GM12878 (cell line): Measurements from ENCODE around the gene FTH1. TPM values are rescaled to one million over a fixed set of nuclear protein-coding genes. Genes with fewer than 3 reads are reported as not detected.

ENCODE experiments used
- ATAC-seq: fragments of 200-7000 bp; cut with Tn5 transposase; 3 replicates; pipeline ENCODE4 v1.9.1; 2020; ENCODE audit warnings: mild to moderate bottlenecking, moderate library complexity
- BruUV-seq: library from RNA; stranded (reverse); fragments of 400-500 nt; replicated peaks from 2 replicates; lab custom pipeline; 2021; lab: Mats Ljungman, UMichigan
- CTCF ChIA-PET: fragments of 300-600 bp; sonication (Branson Sonifier 250); formaldehyde crosslinking; extraction: SDS; loops from one replicate; lab custom pipeline; 2021; ENCODE audit warnings: inconsistent platforms; lab: Yijun Ruan, JAX
- POLR2A ChIA-PET: fragments of 350-600 bp; formaldehyde crosslinking; extraction: SDS; loops from one replicate; lab custom pipeline; 2021; ENCODE audit warnings: inconsistent platforms; lab: Charles Lee
- RAD21 ChIA-PET: fragments of 300-600 bp; sonication (Branson Sonifier 250); formaldehyde crosslinking; loops from one replicate; lab custom pipeline; 2023; ENCODE audit warnings: antibody characterized with exemption; ENCODE audit not compliant: unreplicated experiment; lab: Charles Lee
- SMC1A ChIA-PET: fragments of 300-600 bp; sonication (Branson Sonifier 250); formaldehyde crosslinking; loops from one replicate; lab custom pipeline; 2023; ENCODE audit not compliant: unreplicated experiment, uncharacterized antibody; lab: Charles Lee
- DNase-seq: peaks from one replicate; pipeline ENCODE4 v3.0.0-alpha.2; 2011; ENCODE audit warnings: low read depth, low spot score
- FAIRE-seq: peaks from 3 replicates; lab custom pipeline; 2011; peaks lifted over from hg19 to GRCh38; lab: Jason Lieb, UNC
- H2AFZ ChIP-seq: 2 replicates; pipeline ENCODE4 v1.6.0; 2011; ENCODE audit warnings: low read depth, low read length, control low read depth; ENCODE audit not compliant: control insufficient read depth
- H3K27ac ChIP-seq: 2 replicates; pipeline ENCODE4 v1.5.1; 2011; ENCODE audit warnings: control low read depth; ENCODE audit not compliant: control insufficient read depth, insufficient read depth
- H3K27me3 ChIP-seq, 2 experiments: replicated peaks in 1 of 2; 2 replicates each; pipeline versions ENCODE4 v1.6.0 to v1.6.1; 2011; ENCODE audit warnings: low read length in 1 of 2; ENCODE audit not compliant: control insufficient read depth in 2 of 2, insufficient read depth in 2 of 2
- H3K36me3 ChIP-seq, 2 experiments: 2 replicates each; pipeline ENCODE4 v1.5.1; 2011; ENCODE audit warnings: low read length in 1 of 2; ENCODE audit not compliant: control insufficient read depth in 2 of 2, insufficient read depth in 2 of 2
- H3K4me1 ChIP-seq: 2 replicates; pipeline ENCODE4 v1.6.1; 2011; ENCODE audit warnings: mild to moderate bottlenecking, low read length, moderate library complexity, mixed read lengths; ENCODE audit not compliant: control insufficient read depth, insufficient read depth
- H3K4me2 ChIP-seq: 2 replicates; pipeline ENCODE4 v1.6.0; 2011; ENCODE audit warnings: control low read depth; ENCODE audit not compliant: control insufficient read depth, insufficient read depth
- H3K4me3 ChIP-seq: fragments of 200-600 bp; sonication (generic); 2 replicates; pipeline ENCODE4 v1.5.1; 2016
- H3K79me2 ChIP-seq: 2 replicates; pipeline ENCODE4 v1.6.0; 2011; ENCODE audit warnings: low read length; ENCODE audit not compliant: control insufficient read depth, insufficient read depth
- H3K9ac ChIP-seq: 2 replicates; pipeline ENCODE4 v1.8.0; 2011; ENCODE audit warnings: low read length, control low read depth, mixed read lengths; ENCODE audit not compliant: control insufficient read depth, insufficient read depth
- H3K9me3 ChIP-seq: replicated peaks from 3 replicates; pipeline ENCODE4 v1.5.1; 2011; ENCODE audit warnings: mild to moderate bottlenecking, low read length; ENCODE audit not compliant: control insufficient read depth, insufficient read depth
- H4K20me1 ChIP-seq: 2 replicates; pipeline ENCODE4 v1.6.0; 2011; ENCODE audit not compliant: control insufficient read depth, insufficient read depth
- BCL11A ChIP-seq: IDR thresholded peaks from 2 replicates; pipeline ENCODE4 v1.6.1; 2011; ENCODE audit warnings: low read depth, low read length
- CBX3 ChIP-seq: fragments of 200-600 bp; sonication (generic); IDR thresholded peaks from 2 replicates; pipeline ENCODE4 v1.6.1; 2016; ENCODE audit warnings: low read depth, borderline replicate concordance
- CREM ChIP-seq: IDR thresholded peaks from 2 replicates; pipeline ENCODE4 v1.6.1; 2014; ENCODE audit warnings: antibody characterized with exemption, low read depth
- EED ChIP-seq: sonication (generic); IDR thresholded peaks from 2 replicates; pipeline ENCODE4 v1.6.1; 2016; ENCODE audit warnings: antibody characterized with exemption, low read depth
- EP300 ChIP-seq, 2 experiments: fragments of 150-350 bp in 1 of 2; IDR thresholded peaks; 2 replicates each; pipeline ENCODE4 v1.6.1; 2011 to 2012; ENCODE audit warnings: low read depth in 2 of 2, low read length in 2 of 2, borderline replicate concordance in 1 of 2, improper control_type of control experiment in 1 of 2, inconsistent platforms in 1 of 2; ENCODE audit not compliant: control insufficient read depth in 1 of 2
- ETV6 ChIP-seq, 2 experiments: fragments of 450-650 bp in 1 of 2; IDR thresholded peaks in 1 of 2; conservative IDR thresholded peaks in 1 of 2; 2 replicates each; pipeline ENCODE4 v1.6.1; 2014; ENCODE audit warnings: antibody characterized with exemption in 1 of 2, borderline replicate concordance in 1 of 2, low read depth in 1 of 2, mild to moderate bottlenecking in 1 of 2, moderate library complexity in 1 of 2
- GATAD2B ChIP-seq: fragments of 450-650 bp; conservative IDR thresholded peaks from 2 replicates; pipeline ENCODE4 v1.6.1; 2017; ENCODE audit warnings: low read depth, mild to moderate bottlenecking, moderate library complexity
- IKZF1 ChIP-seq: fragments of 450-650 bp; conservative IDR thresholded peaks from 2 replicates; pipeline ENCODE4 v1.6.1; 2017; ENCODE audit warnings: antibody characterized with exemption, mild to moderate bottlenecking
- IKZF2 ChIP-seq, 2 experiments: fragments of 450-650 bp; IDR thresholded peaks; 2 replicates each; pipeline ENCODE4 v1.6.1; 2017; ENCODE audit warnings: mild to moderate bottlenecking in 2 of 2, moderate library complexity in 2 of 2
- KAT2A ChIP-seq: conservative IDR thresholded peaks from 2 replicates; pipeline ENCODE4 v1.6.1; 2011; ENCODE audit warnings: low read depth, low read length; ENCODE audit not compliant: control insufficient read depth
- MEF2B ChIP-seq: fragments of 450-650 bp; IDR thresholded peaks from 2 replicates; pipeline ENCODE4 v1.6.1; 2018; ENCODE audit warnings: mild to moderate bottlenecking, moderate library complexity; ENCODE audit not compliant: partially characterized antibody, poor library complexity, severe bottlenecking
- MYC ChIP-seq: IDR thresholded peaks from 2 replicates; pipeline ENCODE4 v1.6.1; 2011; ENCODE audit warnings: mild to moderate bottlenecking, low read length, moderate library complexity, inconsistent platforms; ENCODE audit not compliant: insufficient read depth, insufficient replicate concordance, insufficient read length, severe bottlenecking
- NFIC ChIP-seq: IDR thresholded peaks from 2 replicates; pipeline ENCODE4 v1.6.1; 2012; ENCODE audit warnings: low read depth, mild to moderate bottlenecking, inconsistent platforms, low read length, moderate library complexity
- PAX8 ChIP-seq: fragments of 450-650 bp; IDR thresholded peaks from 2 replicates; pipeline ENCODE4 v1.6.1; 2017; ENCODE audit warnings: mild to moderate bottlenecking, moderate library complexity
- RUNX3 ChIP-seq: IDR thresholded peaks from 2 replicates; pipeline ENCODE4 v1.6.1; 2012; ENCODE audit warnings: low read length, inconsistent platforms
- SPI1 ChIP-seq: IDR thresholded peaks from 2 replicates; pipeline ENCODE4 v1.6.1; 2011; ENCODE audit warnings: low read depth, mild to moderate bottlenecking, low read length, moderate library complexity, borderline replicate concordance; ENCODE audit not compliant: insufficient read depth
- WGBS: methylation state at CpG from one replicate; pipeline ENCODE4 v1.1.6; 2016; ENCODE audit warnings: low lambda C conversion rate; ENCODE audit not compliant: insufficient replicate concordance, insufficient coverage; ENCODE audit errors: missing lambda C conversion rate; 5-methylcytosine and 5-hydroxymethylcytosine counted together
- in situ Hi-C: fragments of 300-500 bp; cut with MboI; formaldehyde crosslinking; loops from 9 replicates; pipeline ENCODE4 v1.14.3; 2018; ENCODE audit warnings: mixed read lengths
- intact Hi-C: fragments of 100-400 bp; cut with micrococcal nuclease; formaldehyde crosslinking; loops from one replicate; pipeline ENCODE4 v1.14.2; 2022; ENCODE audit not compliant: unreplicated experiment
- polyA plus RNA-seq, 11 experiments: library from polyadenylated mRNA; depleted of rRNA in 4 of 11; unstranded in 6 of 11; stranded (reverse) in 5 of 11; fragments of >200 nt; fragmentation: Nextera tagmentation in 4 of 11; fragmentation: Illumina TruSeq in 1 of 11; extraction: Ambion mirVana in 4 of 11; extraction: Trizol in 1 of 11; gene quantifications; 1 replicate in 1 of 11; 2 replicates in 10 of 11; pipeline versions ENCODE4 v1.2.1 to v1.2.3, GENCODE V29; 2011 to 2016; ENCODE audit warnings: inconsistent platforms in 2 of 11, missing spikeins in 2 of 11, low read depth in 1 of 11
- total RNA-seq, 4 experiments: library from RNA; depleted of rRNA in 3 of 4; stranded (reverse); fragments of >200 nt in 3 of 4; fragmentation: Illumina TruSeq in 1 of 4; extraction: Trizol in 1 of 4; gene quantifications; 2 replicates each; pipeline versions ENCODE4 v1.2.1 to v1.2.3, GENCODE V29; 2013 to 2021
- TF ChIP-seq, protein P1 (sequence below): fragments of 450-650 bp; IDR thresholded peaks from 2 replicates; pipeline ENCODE4 v1.6.1; 2017; ENCODE audit warnings: mild to moderate bottlenecking, moderate library complexity
- TF ChIP-seq, protein P2 (sequence below): IDR thresholded peaks from 2 replicates; pipeline ENCODE4 v1.6.1; 2012; ENCODE audit warnings: low read length, inconsistent platforms

Gene FTH1
- total and polyA plus RNA-seq, 10 of the 15 experiments (the other 5 are each of a cell fraction or from before 2014, with no cell fraction given), result 289 to 4,154 (median 960) TPM

DNA sequence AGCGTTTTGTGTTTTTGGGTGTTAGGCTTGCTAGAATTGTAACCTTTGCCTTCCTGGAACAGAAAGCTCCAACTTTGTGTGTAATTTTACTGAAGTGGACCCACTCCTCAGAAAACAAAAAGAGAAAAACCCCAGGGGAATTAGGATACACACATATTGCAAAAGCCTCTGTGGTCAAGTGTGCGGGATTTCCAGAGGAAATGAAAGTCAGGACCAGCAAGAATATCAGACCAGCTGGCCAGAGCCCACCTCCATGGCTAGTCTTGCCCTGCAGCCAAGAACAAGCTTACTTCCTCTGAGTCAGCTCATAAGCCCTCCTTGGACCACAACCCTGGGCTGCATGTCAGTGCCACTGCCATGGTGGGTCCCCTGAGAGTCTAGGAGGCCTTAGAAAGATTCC lies 37.0 kb upstream of the FTH1 start:
- H4K20me1 ChIP-seq, result no peaks in the 10 kb centered on the region
- H3K9ac ChIP-seq, result no peak overlapping the region
- POLR2A ChIA-PET, result interaction anchor here (1.0 kb wide), 1 partner anchor 32 kb away, joined by 3 read pairs; no protein-coding TSS in a partner anchor
- RAD21 ChIA-PET, result interaction anchor here (0.7 to 0.8 kb wide), 3 partner anchors 32 to 78 kb away, joined by 3 to 4 read pairs (median 3); no protein-coding TSS in a partner anchor
- CTCF ChIA-PET, result interaction anchor here (1.1 kb wide), 2 partner anchors 36 to 57 kb away, joined by 3 to 4 read pairs; no protein-coding TSS in a partner anchor
- 0% methylated on average over 2 of the region's 2 CpGs for WGBS
- H3K4me1 ChIP-seq, result peaks cover 12% of the 10 kb centered on the region
- intact Hi-C loops (loop anchor here (1.0 kb wide), 1 partner anchor 34 kb away; no protein-coding TSS in a partner anchor), in situ Hi-C loops (no loop called here)
- H3K36me3 ChIP-seq, result no peaks in the 10 kb centered on the region
- H2AFZ ChIP-seq, result peak overlapping the region; percentile 33
- no peaks in the 10 kb centered on the region for H3K79me2 ChIP-seq
- H3K27ac ChIP-seq, result peak overlapping the region; percentile 39; the same call in 1 of the 2 replicates
- peaks cover 2% of the 10 kb centered on the region; the same call in 2 of the 3 replicates for H3K9me3 ChIP-seq
- H3K27me3 ChIP-seq, result no peaks in the 10 kb centered on the region
- no peak overlapping the region for H3K4me3 ChIP-seq
- ATAC-seq (peak; percentile 98), DNase-seq (peak; percentile 66), FAIRE-seq (peak; percentile 31)
- no TSS peak for BruUV-seq
- H3K4me2 ChIP-seq, result peak overlapping the region; percentile 7; the same call in 1 of the 2 replicates
- SMC1A ChIA-PET, result interaction anchor here (0.6 to 1.6 kb wide), 8 partner anchors 10 to 153 kb away, joined by 3 to 12 read pairs (median 3); no protein-coding TSS in a partner anchor
- TF ChIP-seq SPI1 (peak; percentile 68; the same call in 1 of the 2 replicates), RUNX3 (peak; percentile 89), IKZF2 (IDR thresholded peaks at IDR 0.05) (peak; percentile 37 to 65; a peak in 3 of 4 replicates), KAT2A (no peak), CREM (peak; percentile 40; the same call in 1 of the 2 replicates), GATAD2B (0 out of 2 replicates have a peak, but pooled peaks have one; percentile 24), MEF2B (peak; percentile 78), EED (peak; percentile 75), MYC (no peak), CBX3 (no peak), EP300 (IDR thresholded peaks at IDR 0.05; ENCODE audit: borderline replicate concordance in 1 of 2, control insufficient read depth in 1 of 2, low read depth in 2 of 2, low read length in 2 of 2) (0 out of 4 replicates have a peak, but pooled peaks of 1 of the 2 experiments have one; percentile 16), IKZF1 (peak; percentile 63), NFIC (peak; percentile 60; the same call in 1 of the 2 replicates), PAX8 (no peak), BCL11A (0 out of 2 replicates have a peak, but pooled peaks have one; percentile 38), ETV6 (conservative IDR thresholded peaks at IDR 0.05 in 1 of 2, IDR thresholded peaks at IDR 0.05 in 1 of 2; ENCODE audit: borderline replicate concordance in 1 of 2, low read depth in 1 of 2) (peak in 1 of 2 experiments; percentile 82; a peak in 2 of 4 replicates)
- TF ChIP-seq, protein P1, sequence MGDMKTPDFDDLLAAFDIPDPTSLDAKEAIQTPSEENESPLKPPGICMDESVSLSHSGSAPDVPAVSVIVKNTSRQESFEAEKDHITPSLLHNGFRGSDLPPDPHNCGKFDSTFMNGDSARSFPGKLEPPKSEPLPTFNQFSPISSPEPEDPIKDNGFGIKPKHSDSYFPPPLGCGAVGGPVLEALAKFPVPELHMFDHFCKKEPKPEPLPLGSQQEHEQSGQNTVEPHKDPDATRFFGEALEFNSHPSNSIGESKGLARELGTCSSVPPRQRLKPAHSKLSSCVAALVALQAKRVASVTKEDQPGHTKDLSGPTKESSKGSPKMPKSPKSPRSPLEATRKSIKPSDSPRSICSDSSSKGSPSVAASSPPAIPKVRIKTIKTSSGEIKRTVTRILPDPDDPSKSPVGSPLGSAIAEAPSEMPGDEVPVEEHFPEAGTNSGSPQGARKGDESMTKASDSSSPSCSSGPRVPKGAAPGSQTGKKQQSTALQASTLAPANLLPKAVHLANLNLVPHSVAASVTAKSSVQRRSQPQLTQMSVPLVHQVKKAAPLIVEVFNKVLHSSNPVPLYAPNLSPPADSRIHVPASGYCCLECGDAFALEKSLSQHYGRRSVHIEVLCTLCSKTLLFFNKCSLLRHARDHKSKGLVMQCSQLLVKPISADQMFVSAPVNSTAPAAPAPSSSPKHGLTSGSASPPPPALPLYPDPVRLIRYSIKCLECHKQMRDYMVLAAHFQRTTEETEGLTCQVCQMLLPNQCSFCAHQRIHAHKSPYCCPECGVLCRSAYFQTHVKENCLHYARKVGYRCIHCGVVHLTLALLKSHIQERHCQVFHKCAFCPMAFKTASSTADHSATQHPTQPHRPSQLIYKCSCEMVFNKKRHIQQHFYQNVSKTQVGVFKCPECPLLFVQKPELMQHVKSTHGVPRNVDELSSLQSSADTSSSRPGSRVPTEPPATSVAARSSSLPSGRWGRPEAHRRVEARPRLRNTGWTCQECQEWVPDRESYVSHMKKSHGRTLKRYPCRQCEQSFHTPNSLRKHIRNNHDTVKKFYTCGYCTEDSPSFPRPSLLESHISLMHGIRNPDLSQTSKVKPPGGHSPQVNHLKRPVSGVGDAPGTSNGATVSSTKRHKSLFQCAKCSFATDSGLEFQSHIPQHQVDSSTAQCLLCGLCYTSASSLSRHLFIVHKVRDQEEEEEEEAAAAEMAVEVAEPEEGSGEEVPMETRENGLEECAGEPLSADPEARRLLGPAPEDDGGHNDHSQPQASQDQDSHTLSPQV, result no peak
- TF ChIP-seq, protein P2, sequence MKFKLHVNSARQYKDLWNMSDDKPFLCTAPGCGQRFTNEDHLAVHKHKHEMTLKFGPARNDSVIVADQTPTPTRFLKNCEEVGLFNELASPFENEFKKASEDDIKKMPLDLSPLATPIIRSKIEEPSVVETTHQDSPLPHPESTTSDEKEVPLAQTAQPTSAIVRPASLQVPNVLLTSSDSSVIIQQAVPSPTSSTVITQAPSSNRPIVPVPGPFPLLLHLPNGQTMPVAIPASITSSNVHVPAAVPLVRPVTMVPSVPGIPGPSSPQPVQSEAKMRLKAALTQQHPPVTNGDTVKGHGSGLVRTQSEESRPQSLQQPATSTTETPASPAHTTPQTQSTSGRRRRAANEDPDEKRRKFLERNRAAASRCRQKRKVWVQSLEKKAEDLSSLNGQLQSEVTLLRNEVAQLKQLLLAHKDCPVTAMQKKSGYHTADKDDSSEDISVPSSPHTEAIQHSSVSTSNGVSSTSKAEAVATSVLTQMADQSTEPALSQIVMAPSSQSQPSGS, result 0 out of 2 replicates have a peak, but pooled peaks have one; percentile 25
